HepG2 (cell line): ENCODE results near the gene SPRN. TPM values are rescaled to one million over a fixed set of nuclear protein-coding genes. Genes with fewer than 3 reads are reported as not detected.

Experiments
- ATF1 ChIP-seq: IDR thresholded peaks from 2 replicates; pipeline ENCODE4 v1.6.1; 2016; ENCODE audit warnings: mild to moderate bottlenecking, control low read depth
- DR1 ChIP-seq: sonication (generic); formaldehyde crosslinking; IDR thresholded peaks from 2 replicates; pipeline ENCODE4 v1.8.0; 2021; ENCODE audit warnings: mild to moderate bottlenecking, missing genetic modification reagents, inconsistent platforms
- EED ChIP-seq: sonication (generic); formaldehyde crosslinking; IDR thresholded peaks from 2 replicates; pipeline ENCODE4 v1.5.0; 2020; ENCODE audit warnings: mild to moderate bottlenecking, missing genetic modification reagents
- ELF3 ChIP-seq: IDR thresholded peaks from 2 replicates; pipeline ENCODE4 v1.6.1; 2016; ENCODE audit warnings: missing genetic modification reagents, missing compliant biosample characterization
- FOXA3 ChIP-seq: IDR thresholded peaks from 2 replicates; pipeline ENCODE4 v1.6.1; 2016; ENCODE audit warnings: missing genetic modification reagents, missing compliant biosample characterization
- HMG20B ChIP-seq: conservative IDR thresholded peaks from 2 replicates; pipeline ENCODE4 v1.6.1; 2016; ENCODE audit warnings: missing genetic modification reagents, missing compliant biosample characterization
- HMGA1 ChIP-seq: sonication (generic); formaldehyde crosslinking; conservative IDR thresholded peaks from 2 replicates; pipeline ENCODE4 v1.4.0; 2020; ENCODE audit warnings: missing genetic modification reagents
- HOXA3 ChIP-seq: sonication (generic); formaldehyde crosslinking; IDR thresholded peaks from 2 replicates; pipeline ENCODE4 v1.5.0; 2020; ENCODE audit warnings: missing genetic modification reagents
- HOXA5 ChIP-seq: sonication (generic); formaldehyde crosslinking; IDR thresholded peaks from 2 replicates; pipeline ENCODE4 v1.4.0; 2020; ENCODE audit warnings: missing genetic modification reagents
- MTF1 ChIP-seq: sonication (generic); formaldehyde crosslinking; IDR thresholded peaks from 2 replicates; pipeline ENCODE4 v1.5.0; 2020; ENCODE audit warnings: missing genetic modification reagents
- NFIC ChIP-seq: IDR thresholded peaks from 2 replicates; pipeline ENCODE4 v1.6.1; 2012; ENCODE audit warnings: mild to moderate bottlenecking, low read length, inconsistent platforms
- PAWR ChIP-seq: sonication (generic); formaldehyde crosslinking; IDR thresholded peaks from 2 replicates; pipeline ENCODE4 v1.4.0; 2020; ENCODE audit warnings: missing genetic modification reagents, mild to moderate bottlenecking, borderline replicate concordance
- PLRG1 ChIP-seq: fragments of 450-650 bp; conservative IDR thresholded peaks from 2 replicates; pipeline ENCODE4 v1.6.1; 2016
- SIX1 ChIP-seq: sonication (generic); formaldehyde crosslinking; IDR thresholded peaks from 2 replicates; pipeline ENCODE4 v1.4.0; 2020; ENCODE audit warnings: missing genetic modification reagents, borderline replicate concordance
- SNAI1 ChIP-seq: sonication (generic); formaldehyde crosslinking; IDR thresholded peaks from 2 replicates; pipeline ENCODE4 v1.5.0; 2020; ENCODE audit warnings: mild to moderate bottlenecking, missing genetic modification reagents, borderline replicate concordance
- SNRNP70 ChIP-seq: fragments of 200-400 bp; formaldehyde crosslinking; IDR thresholded peaks from 2 replicates; pipeline ENCODE4 v1.6.1; 2017; ENCODE audit warnings: mild to moderate bottlenecking, low read depth, low read length, moderate library complexity
- U2AF2 ChIP-seq: fragments of 200-400 bp; formaldehyde crosslinking; IDR thresholded peaks from 2 replicates; pipeline ENCODE4 v1.6.1; 2017; ENCODE audit warnings: low read depth, mild to moderate bottlenecking, low read length
- WIZ ChIP-seq: sonication (generic); formaldehyde crosslinking; IDR thresholded peaks from 2 replicates; pipeline ENCODE4 v1.5.1; 2020; ENCODE audit warnings: mild to moderate bottlenecking, missing genetic modification reagents
- ZNF10 ChIP-seq: sonication (generic); formaldehyde crosslinking; IDR thresholded peaks from 2 replicates; pipeline ENCODE4 v1.4.0; 2020; ENCODE audit warnings: mild to moderate bottlenecking, low read depth, missing genetic modification reagents, borderline replicate concordance
- ZNF24 ChIP-seq: fragments of 450-650 bp; IDR thresholded peaks from 2 replicates; pipeline ENCODE4 v1.6.1; 2017; ENCODE audit warnings: antibody characterized with exemption, mild to moderate bottlenecking
- ZNF441 ChIP-seq: sonication (generic); formaldehyde crosslinking; IDR thresholded peaks from 2 replicates; pipeline ENCODE4 v1.7.0; 2021; ENCODE audit warnings: missing genetic modification reagents, borderline replicate concordance
- ZNF501 ChIP-seq: sonication (generic); formaldehyde crosslinking; IDR thresholded peaks from 2 replicates; pipeline ENCODE4 v1.5.1; 2020; ENCODE audit warnings: mild to moderate bottlenecking, moderate library complexity, missing genetic modification reagents
- ZNF552 ChIP-seq: sonication (generic); formaldehyde crosslinking; IDR thresholded peaks from 2 replicates; pipeline ENCODE4 v1.9.0; 2022; ENCODE audit warnings: missing genetic modification reagents, mild to moderate bottlenecking, borderline replicate concordance
- ZNF605 ChIP-seq: sonication (generic); formaldehyde crosslinking; IDR thresholded peaks from 2 replicates; pipeline ENCODE4 v1.8.0; 2022; ENCODE audit warnings: mild to moderate bottlenecking, missing genetic modification reagents
- ZNF724P ChIP-seq: sonication (generic); formaldehyde crosslinking; IDR thresholded peaks from 2 replicates; pipeline ENCODE4 v1.8.0; 2022; ENCODE audit warnings: missing genetic modification reagents, borderline replicate concordance
- ZNF766 ChIP-seq: sonication (generic); formaldehyde crosslinking; IDR thresholded peaks from 2 replicates; pipeline ENCODE4 v1.5.0; 2020; ENCODE audit warnings: missing genetic modification reagents, borderline replicate concordance
- ZNF768 ChIP-seq: sonication (generic); formaldehyde crosslinking; IDR thresholded peaks from 2 replicates; pipeline ENCODE4 v1.4.0; 2020; ENCODE audit warnings: missing genetic modification reagents
- ZNF782 ChIP-seq: sonication (generic); formaldehyde crosslinking; IDR thresholded peaks from 2 replicates; pipeline ENCODE4 v1.4.0; 2020; ENCODE audit warnings: missing genetic modification reagents, mild to moderate bottlenecking, borderline replicate concordance
- polyA plus RNA-seq, 8 experiments: library from polyadenylated mRNA; depleted of rRNA in 3 of 8; stranded (reverse) in 7 of 8; unstranded in 1 of 8; fragments of >200 nt; fragmentation: Illumina TruSeq in 4 of 8; extraction: Trizol in 4 of 8; gene quantifications; 2 replicates each; pipeline versions ENCODE4 v1.2.1 to v1.2.3, GENCODE V29; 2011 to 2016; ENCODE audit warnings: low read depth in 4 of 8, missing spikeins in 1 of 8, mixed read lengths in 1 of 8; ENCODE audit not compliant: insufficient read depth in 1 of 8
- total RNA-seq, 5 experiments: library from RNA; depleted of rRNA; stranded (reverse); fragments of >200 nt; fragmentation: Illumina TruSeq; extraction: Trizol; gene quantifications; 2 replicates each; pipeline ENCODE4 v1.2.3, GENCODE V29; 2016; ENCODE audit warnings: low read depth in 1 of 5
- TF ChIP-seq, protein P1 (sequence below): sonication (generic); formaldehyde crosslinking; IDR thresholded peaks from 2 replicates; pipeline ENCODE4 v1.4.0; 2020; ENCODE audit warnings: missing genetic modification reagents, mild to moderate bottlenecking, borderline replicate concordance
- TF ChIP-seq, protein P2 (sequence below): IDR thresholded peaks from 2 replicates; pipeline ENCODE4 v1.6.1; 2016; ENCODE audit warnings: missing compliant biosample characterization, missing genetic modification reagents, borderline replicate concordance

Gene SPRN
- total and polyA plus RNA-seq, 2 of the 13 experiments (the other 11 are each of a cell fraction or from before 2014, with no cell fraction given), result not detected

DNA sequence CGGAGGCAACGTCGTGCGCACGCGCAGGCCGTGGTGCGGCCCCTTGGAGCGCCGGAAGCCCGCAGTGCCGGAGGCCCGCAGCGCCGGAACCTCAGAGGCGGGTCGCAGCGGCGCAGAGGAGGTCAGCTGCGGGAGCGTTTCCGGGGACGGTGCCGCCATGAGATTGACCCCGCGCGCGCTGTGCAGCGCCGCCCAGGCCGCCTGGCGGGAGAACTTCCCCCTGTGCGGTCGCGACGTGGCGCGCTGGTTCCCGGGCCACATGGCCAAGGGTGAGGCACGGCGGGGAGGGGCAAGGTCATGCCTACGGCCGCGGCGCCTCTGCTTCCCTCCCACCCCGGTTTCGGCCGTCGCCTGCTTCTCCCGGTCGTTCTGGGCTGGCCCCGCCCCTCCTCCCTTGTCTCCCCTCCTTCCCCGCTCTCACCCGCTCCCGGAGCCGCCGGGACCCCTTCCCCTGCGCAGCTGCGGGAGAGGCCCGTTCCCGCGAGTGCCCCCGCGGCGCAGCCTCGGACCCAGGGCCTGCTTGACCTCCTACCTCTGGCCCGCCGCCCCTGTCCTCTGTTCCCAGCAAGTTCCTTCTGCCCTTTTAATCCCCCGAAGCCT lies 30.3 kb downstream of the SPRN start, which contains the start of gene MTG1 (continued):
- peak; percentile 81 for TF ChIP-seq HOXA5 (CRISPR knock-in tag)
- no peak for TF ChIP-seq ZNF441 (CRISPR knock-in tag)
- no peak for TF ChIP-seq SIX1 (CRISPR knock-in tag)
- 0 out of 2 replicates have a peak, but pooled peaks have one; percentile 59 for TF ChIP-seq ZNF552 (CRISPR knock-in tag)
- TF ChIP-seq MTF1 (CRISPR knock-in tag), result no peak
- peak; percentile 85; the same call in 1 of the 2 replicates for TF ChIP-seq ZNF782 (CRISPR knock-in tag)
- TF ChIP-seq ZNF501 (CRISPR knock-in tag), result peak; percentile 83
- TF ChIP-seq ZNF766 (CRISPR knock-in tag), result peak; percentile 75; the same call in 1 of the 2 replicates
- TF ChIP-seq, protein P1, sequence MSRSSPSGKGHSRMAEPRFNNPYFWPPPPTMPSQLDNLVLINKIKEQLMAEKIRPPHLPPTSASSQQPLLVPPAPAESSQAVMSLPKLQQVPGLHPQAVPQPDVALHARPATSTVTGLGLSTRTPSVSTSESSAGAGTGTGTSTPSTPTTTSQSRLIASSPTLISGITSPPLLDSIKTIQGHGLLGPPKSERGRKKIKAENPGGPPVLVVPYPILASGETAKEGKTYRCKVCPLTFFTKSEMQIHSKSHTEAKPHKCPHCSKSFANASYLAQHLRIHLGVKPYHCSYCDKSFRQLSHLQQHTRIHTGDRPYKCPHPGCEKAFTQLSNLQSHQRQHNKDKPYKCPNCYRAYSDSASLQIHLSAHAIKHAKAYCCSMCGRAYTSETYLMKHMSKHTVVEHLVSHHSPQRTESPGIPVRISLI (CRISPR knock-in tag), result no peak; the same call in 1 of the 2 replicates
- 0 out of 2 replicates have a peak, but pooled peaks have one; percentile 48 for TF ChIP-seq ZNF605 (CRISPR knock-in tag)
- TF ChIP-seq ZNF10 (CRISPR knock-in tag), result no peak
- no peak for TF ChIP-seq HMG20B (CRISPR knock-in tag)
- no peak for TF ChIP-seq U2AF2
- TF ChIP-seq ZNF768 (CRISPR knock-in tag), result peak; percentile 88; the same call in 1 of the 2 replicates
- TF ChIP-seq, protein P2, sequence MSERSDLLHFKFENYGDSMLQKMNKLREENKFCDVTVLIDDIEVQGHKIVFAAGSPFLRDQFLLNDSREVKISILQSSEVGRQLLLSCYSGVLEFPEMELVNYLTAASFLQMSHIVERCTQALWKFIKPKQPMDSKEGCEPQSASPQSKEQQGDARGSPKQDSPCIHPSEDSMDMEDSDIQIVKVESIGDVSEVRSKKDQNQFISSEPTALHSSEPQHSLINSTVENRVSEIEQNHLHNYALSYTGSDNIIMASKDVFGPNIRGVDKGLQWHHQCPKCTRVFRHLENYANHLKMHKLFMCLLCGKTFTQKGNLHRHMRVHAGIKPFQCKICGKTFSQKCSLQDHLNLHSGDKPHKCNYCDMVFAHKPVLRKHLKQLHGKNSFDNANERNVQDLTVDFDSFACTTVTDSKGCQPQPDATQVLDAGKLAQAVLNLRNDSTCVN (CRISPR knock-in tag), result peak; percentile 63; the same call in 1 of the 2 replicates
- TF ChIP-seq EED (CRISPR knock-in tag), result 0 out of 2 replicates have a peak, but pooled peaks have one; percentile 33
- peak; percentile 76; the same call in 1 of the 2 replicates for TF ChIP-seq DR1
- TF ChIP-seq WIZ (CRISPR knock-in tag), result no peak
- TF ChIP-seq ATF1 (CRISPR knock-in tag), result no peak
- TF ChIP-seq FOXA3 (CRISPR knock-in tag), result no peak
- no peak for TF ChIP-seq NFIC
- TF ChIP-seq ZNF724P (CRISPR knock-in tag), result peak; percentile 89
- no peak for TF ChIP-seq PAWR (CRISPR knock-in tag)
- TF ChIP-seq HOXA3 (CRISPR knock-in tag), result peak; percentile 98
- no peak for TF ChIP-seq ZNF24
- TF ChIP-seq ELF3 (CRISPR knock-in tag), result peak; percentile 79
- TF ChIP-seq SNRNP70, result no peak
- no peak for TF ChIP-seq HMGA1 (CRISPR knock-in tag)
- no peak for TF ChIP-seq PLRG1
- no peak for TF ChIP-seq SNAI1 (CRISPR knock-in tag)
